ENCODE data around the gene SLC46A2.

Gene SLC46A2

GRCh38 chr9:112884721-112885120, 6.0 kb downstream of the SLC46A2 start:
- no peak for DNase-seq

GRCh38 chr9:112884101-112884500, 6.6 kb downstream of the SLC46A2 start:
- DNase-seq: no peak

GRCh38 chr9:112881331-112881730, 9.3 kb downstream of the SLC46A2 start:
- DNase-seq: no peak

- no peak for DNase-seq
These were observed 10.0 kb downstream of the SLC46A2 start for GRCh38 chr9:112880650-112881049.

- no peak for DNase-seq
These were observed 11.9 kb downstream of the SLC46A2 start for GRCh38 chr9:112878752-112879151.

- no peak for DNase-seq
These were observed 16.8 kb downstream of the SLC46A2 start for GRCh38 chr9:112873773-112874405.

GRCh38 chr9:112872019-112872418, 18.7 kb downstream of the SLC46A2 start:
- no peak for DNase-seq

GRCh38 chr9:112870556-112870955, 20.1 kb downstream of the SLC46A2 start:
- no peak for DNase-seq

GRCh38 chr9:112869917-112870316, 20.8 kb downstream of the SLC46A2 start:
- DNase-seq: no peak

- no peak for DNase-seq
These were observed 21.6 kb downstream of the SLC46A2 start for GRCh38 chr9:112869041-112869529.

- DNase-seq: no peak
These were observed 22.2 kb downstream of the SLC46A2 start for GRCh38 chr9:112868461-112868860.

- peak; percentile 38 to 39 for DNase-seq
These were observed 23.2 kb downstream of the SLC46A2 start for GRCh38 chr9:112867275-112867991.

GRCh38 chr9:112866662-112867274, 23.9 kb downstream of the SLC46A2 start:
- no peak for DNase-seq

- DNase-seq: no peak
These were observed 25.7 kb downstream of the SLC46A2 start for GRCh38 chr9:112864982-112865381.

- DNase-seq: no peak
These were observed 26.3 kb downstream of the SLC46A2 start for GRCh38 chr9:112864403-112864802.

GRCh38 chr9:112863746-112864145, 26.9 kb downstream of the SLC46A2 start:
- no peak for DNase-seq

- no peak for DNase-seq
These were observed 27.5 kb downstream of the SLC46A2 start for GRCh38 chr9:112863214-112863613.

GRCh38 chr9:112861638-112862555, 28.8 kb downstream of the SLC46A2 start:
- no peak for DNase-seq

- DNase-seq: no peak
These were observed 29.5 kb downstream of the SLC46A2 start for GRCh38 chr9:112861155-112861554.

- no peak for DNase-seq
These were observed 30.2 kb downstream of the SLC46A2 start for GRCh38 chr9:112860451-112860850.

GRCh38 chr9:112858625-112859147, 32.0 kb downstream of the SLC46A2 start:
- DNase-seq: no peak

GRCh38 chr9:112858005-112858404, 32.7 kb downstream of the SLC46A2 start:
- DNase-seq: no peak

GRCh38 chr9:112856843-112857242, 33.8 kb downstream of the SLC46A2 start:
- no peak for DNase-seq
